Epithelial cell of proximal tubule (primary cell): ENCODE data around the gene STIL. TPM values are rescaled to one million over a fixed set of nuclear protein-coding genes. Genes with fewer than 3 reads are reported as not detected.
A peak's percentile ranks its signal among the peaks of the same experiment; 100 is the strongest.

Source experiments
- DNase-seq: peaks from one replicate; pipeline ENCODE4 v3.0.0-alpha.2; 2011; ENCODE audit warnings: low read depth
- H3K4me3 ChIP-seq: 2 replicates; pipeline ENCODE4 v1.5.1; 2011; ENCODE audit warnings: low read depth, mild to moderate bottlenecking, low read length
- total RNA-seq: library from RNA; depleted of rRNA; stranded (reverse); fragments of >200 nt; gene quantifications from 2 replicates; pipeline ENCODE4 v1.2.3, GENCODE V29; 2015
- TF ChIP-seq, protein P1 (sequence below): conservative IDR thresholded peaks from 2 replicates; pipeline ENCODE4 v1.5.1; 2012; ENCODE audit warnings: low read depth, mild to moderate bottlenecking, low read length

The STIL gene
- total RNA-seq, 1 donor from 2014 or later, result 17.3 TPM

DNA sequence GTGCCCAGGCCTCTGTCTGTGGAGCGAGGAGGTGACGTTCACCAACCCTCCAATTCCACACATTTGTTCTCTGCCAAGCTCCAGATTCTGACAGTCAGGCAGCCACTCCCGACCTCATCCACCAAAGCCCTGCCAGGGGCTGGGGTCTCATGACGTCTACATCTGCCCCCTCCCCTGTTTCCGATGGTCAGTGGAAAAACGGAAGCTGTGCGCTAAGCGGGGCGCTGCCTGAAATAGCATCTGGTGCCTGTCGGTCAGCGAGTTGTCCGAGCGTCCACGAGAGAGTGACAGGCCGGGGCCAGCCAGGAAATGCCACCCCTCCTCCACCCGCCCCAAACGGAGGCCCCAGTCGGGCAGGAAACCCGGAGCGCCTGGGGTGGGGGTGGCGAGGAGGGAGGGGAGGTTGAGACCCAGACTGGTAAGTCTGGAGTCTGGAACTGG, 78.7 kb downstream of the STIL start:
- no peak overlapping the region for H3K4me3 ChIP-seq
- no peak for DNase-seq
- TF ChIP-seq, protein P1, sequence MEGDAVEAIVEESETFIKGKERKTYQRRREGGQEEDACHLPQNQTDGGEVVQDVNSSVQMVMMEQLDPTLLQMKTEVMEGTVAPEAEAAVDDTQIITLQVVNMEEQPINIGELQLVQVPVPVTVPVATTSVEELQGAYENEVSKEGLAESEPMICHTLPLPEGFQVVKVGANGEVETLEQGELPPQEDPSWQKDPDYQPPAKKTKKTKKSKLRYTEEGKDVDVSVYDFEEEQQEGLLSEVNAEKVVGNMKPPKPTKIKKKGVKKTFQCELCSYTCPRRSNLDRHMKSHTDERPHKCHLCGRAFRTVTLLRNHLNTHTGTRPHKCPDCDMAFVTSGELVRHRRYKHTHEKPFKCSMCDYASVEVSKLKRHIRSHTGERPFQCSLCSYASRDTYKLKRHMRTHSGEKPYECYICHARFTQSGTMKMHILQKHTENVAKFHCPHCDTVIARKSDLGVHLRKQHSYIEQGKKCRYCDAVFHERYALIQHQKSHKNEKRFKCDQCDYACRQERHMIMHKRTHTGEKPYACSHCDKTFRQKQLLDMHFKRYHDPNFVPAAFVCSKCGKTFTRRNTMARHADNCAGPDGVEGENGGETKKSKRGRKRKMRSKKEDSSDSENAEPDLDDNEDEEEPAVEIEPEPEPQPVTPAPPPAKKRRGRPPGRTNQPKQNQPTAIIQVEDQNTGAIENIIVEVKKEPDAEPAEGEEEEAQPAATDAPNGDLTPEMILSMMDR, result no peak

DNA sequence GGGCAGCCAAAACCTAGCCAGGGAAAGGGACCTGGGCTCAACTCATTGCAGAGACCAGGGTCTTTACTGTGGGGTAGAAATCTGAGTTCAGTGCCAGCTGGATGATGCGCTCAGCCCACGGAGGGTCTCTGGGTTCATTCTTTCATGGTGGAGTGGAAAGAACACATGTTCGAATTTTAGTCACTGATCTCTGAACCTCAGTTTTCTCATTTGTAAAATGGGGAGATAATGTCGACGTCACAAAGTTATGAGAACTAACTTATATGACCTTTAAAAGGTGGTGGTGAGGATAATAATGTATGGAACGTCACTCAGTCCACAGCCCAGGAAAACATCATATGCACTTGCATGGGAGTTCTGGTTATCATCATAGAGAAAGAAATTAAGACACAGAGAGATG, 80.8 kb downstream of the STIL start:
- TF ChIP-seq, protein P1, result no peak
- H3K4me3 ChIP-seq, result no peak overlapping the region
- DNase-seq, result no peak

DNA sequence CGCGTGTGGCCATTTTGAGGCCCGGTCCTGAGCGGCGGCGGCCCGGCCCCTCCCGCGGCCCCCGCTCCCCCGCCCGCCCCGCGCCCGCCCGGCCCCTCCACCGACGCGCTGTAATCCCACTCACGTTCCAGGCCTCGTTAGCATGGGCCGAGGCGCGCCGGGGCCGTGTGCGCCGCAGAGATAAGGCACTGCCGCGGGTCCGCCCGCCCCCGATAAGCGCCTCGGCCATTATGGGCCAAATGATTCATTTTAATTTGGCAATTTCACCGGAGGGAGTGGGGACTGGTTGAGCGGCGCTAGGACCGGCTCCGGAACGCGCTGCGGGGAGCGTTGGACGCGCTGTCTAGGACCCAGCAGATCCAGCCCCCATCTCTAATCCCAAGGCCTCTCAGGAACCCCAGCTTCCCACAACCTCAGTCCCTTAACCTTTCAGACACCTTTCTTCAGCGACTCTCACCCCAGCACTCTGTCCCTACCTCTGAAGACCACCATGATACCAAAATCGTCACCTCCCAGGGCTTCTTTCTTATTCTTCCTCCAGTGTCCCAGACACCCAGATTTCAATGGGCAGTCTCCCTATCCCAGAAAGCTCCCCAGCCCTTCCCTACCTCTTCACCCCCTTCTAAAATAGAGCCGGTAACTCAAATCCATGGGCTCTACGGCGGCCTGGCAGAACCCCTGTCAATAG, 81.6 kb downstream of the STIL start, which contains the start of gene TAL1:
TAL1 (minus strand) TSS at position 39 of the 688 bp plus-strand sequence. CDS start 6,337 bp downstream, outside the sequence.
- TF ChIP-seq, protein P1, result no peak
- peak within 1 kb of the TSS; percentile 41 for H3K4me3 ChIP-seq
- no peak for DNase-seq

DNA sequence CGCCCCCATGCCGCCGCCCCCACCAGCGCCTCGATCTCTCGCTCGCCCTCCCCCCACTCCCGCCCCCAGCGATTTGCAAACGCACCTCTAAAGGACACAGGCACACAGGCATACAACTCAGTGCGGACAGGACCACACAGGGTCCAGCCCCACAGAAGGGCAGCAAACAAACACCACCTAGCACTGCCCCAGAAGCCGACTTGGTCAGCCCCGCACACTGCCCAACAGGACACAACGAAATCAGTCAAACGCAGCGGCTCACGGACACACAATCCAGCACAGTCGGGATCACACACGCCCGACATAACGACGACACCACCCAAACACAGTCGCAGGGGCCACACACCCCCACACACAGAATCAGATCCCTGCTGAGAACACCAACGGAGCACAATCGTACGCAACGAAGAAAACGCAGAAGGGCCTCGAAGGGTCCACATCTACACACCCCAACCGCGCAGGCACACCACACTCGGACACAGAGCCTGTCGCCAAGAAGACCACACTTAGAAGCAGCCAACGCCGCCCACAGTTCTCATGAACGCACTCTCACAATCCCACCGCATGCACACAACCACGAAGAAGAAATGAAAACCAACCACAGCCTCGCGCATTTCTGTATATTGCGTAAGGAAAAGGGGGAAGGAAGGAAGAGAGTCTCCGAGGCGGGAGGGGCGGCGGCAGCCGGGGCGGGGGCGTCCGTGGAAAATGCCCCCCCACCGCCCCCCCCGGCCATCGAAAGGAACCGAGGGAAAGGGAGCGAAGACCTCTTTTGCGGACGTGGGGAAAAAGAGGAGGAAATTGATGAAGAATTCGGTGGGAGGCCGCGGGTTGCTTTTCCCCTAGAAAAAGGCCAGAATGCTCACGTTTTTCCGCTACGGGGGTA, 82.4 kb downstream of the STIL start:
- TF ChIP-seq, protein P1, result no peak
- DNase-seq, result no peak
- H3K4me3 ChIP-seq, result peak overlapping the region; percentile 41

DNA sequence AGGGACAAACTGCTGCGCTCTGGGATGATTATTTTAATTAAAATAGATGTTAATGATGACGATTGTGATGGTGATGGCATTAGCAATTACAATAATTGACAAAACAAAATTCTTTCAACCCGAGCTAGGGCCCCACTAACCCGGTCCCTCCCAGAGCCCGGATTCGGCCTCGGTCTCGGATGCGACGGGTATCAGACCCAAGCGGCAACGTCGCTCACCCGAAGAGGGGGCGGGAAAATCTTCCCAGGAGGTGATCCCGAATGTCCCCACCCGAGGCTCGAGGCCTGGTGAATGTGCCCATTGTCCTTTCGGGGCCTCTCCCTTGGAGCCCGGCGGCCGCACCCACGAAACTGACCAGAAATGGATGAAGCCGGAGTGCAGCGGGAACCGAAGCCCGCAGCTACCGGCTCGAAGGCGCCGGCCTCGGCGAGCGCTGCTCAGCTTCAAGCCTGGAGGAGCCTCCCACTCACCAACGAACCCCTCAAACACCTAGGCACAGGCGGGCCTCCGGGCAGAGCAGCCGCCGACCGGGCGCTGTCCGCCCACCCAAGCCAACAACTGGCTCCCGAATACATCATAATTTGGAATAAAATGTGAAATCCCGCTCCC, 83.2 kb downstream of the STIL start:
- no peak for DNase-seq
- TF ChIP-seq, protein P1, result no peak
- peak overlapping the region; percentile 14 for H3K4me3 ChIP-seq

DNA sequence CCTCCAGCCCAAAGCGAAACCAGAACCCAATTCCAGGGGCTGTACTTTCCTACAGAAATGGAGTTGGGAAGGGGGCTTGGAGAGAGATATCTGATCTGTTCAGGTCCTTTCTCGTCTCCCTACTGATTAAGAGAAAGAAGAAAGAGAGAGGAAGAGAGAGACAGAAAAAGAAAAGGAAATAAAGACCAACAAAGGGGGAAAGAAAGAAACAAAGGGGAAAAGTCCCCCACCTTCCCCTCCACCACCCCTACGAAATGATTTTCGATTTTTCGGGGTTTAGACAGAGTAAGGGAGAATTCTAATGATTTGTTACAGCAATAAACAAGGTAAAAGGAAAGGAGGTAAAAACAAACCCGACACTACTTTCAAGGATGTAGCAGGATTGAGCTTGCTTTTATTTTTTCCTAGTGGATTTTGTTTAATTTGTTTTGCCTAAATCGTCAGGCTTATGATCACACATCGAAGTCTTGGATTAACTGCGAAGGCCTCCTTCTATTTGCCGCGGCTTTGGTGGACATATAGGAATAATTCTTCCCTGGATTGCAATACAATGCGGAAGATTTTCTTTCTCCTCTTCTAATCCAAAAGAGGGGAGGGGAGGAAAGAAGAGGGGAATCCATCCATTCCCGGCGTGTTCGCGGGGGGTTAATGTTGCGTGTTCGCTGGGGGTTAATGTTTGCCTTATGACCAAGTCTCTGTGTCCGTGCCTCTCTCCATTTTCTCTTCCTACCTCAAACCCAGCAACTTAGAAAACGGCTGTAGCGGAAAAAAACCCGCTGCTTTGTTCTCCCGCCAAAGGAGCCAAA, 83.9 kb downstream of the STIL start:
- TF ChIP-seq, protein P1, result no peak
- H3K4me3 ChIP-seq, result no peak overlapping the region
- no peak for DNase-seq
